ENCODE results near the gene MED13L. TPM values are rescaled to one million over a fixed set of nuclear protein-coding genes. Genes with fewer than 3 reads are reported as not detected.

MED13L gene
- total and polyA plus RNA-seq, 2 experiments from 2014 or later = 11.7 to 88.7 TPM

GRCh38 chr12:115944392-115944742, 333.1 kb downstream of the MED13L start:
- H3K27ac ChIP-seq = no peak overlapping the region
- WGBS, 2 experiments (ENCODE audit: low coverage in 1 of 2, low lambda C conversion rate in 2 of 2, missing lambda C conversion rate in 2 of 2) = 84 to 88% methylated on average over 8 of the region's 8 CpGs

GRCh38 chr12:115943630-115944391, 333.7 kb downstream of the MED13L start:
- 32 to 33% methylated on average over 13 of the region's 13 CpGs for WGBS, 2 experiments (ENCODE audit: low coverage in 1 of 2, low lambda C conversion rate in 2 of 2, missing lambda C conversion rate in 2 of 2)
- Histone ChIP-seq H3K79me2 (ENCODE audit: insufficient read depth) (no peaks in the 10 kb centered on the region), H3K4me1 (ENCODE audit: insufficient read depth) (peaks cover 3% of the 10 kb centered on the region; the same call in 1 of the 2 replicates), H3K4me3 (no peak overlapping the region), H4K20me1 (ENCODE audit: insufficient read depth) (no peaks in the 10 kb centered on the region), H3K27ac (no peak overlapping the region), H3K9ac (no peak overlapping the region), H3K4me2 (ENCODE audit: unreplicated experiment) (no peak overlapping the region), H3K9me3 (ENCODE audit: low read depth) (peaks cover 2% of the 10 kb centered on the region), H2AFZ (no peak overlapping the region), H3K27me3 (replicated peaks; ENCODE audit: insufficient read depth) (no peaks in the 10 kb centered on the region), H3K9me2 (ENCODE audit: insufficient read depth) (no peaks in the 10 kb centered on the region), H3K36me3 (ENCODE audit: low read depth) (no peaks in the 10 kb centered on the region), H3F3A (ENCODE audit: insufficient read depth) (no peaks in the 10 kb centered on the region)
- DNase-seq = no peak
- in situ Hi-C loops (cut with MboI) = no loop called here
- TF ChIP-seq EZH2 (IDR thresholded peaks at IDR 0.05; ENCODE audit: insufficient read depth, poor library complexity, severe bottlenecking) = no peak
- no peak for TF ChIP-seq EZH2phosphoT487 (IDR thresholded peaks at IDR 0.05; ENCODE audit: insufficient read depth, low read depth)

More at GRCh38 chr12:115944392-115944742, 333.1 kb downstream of the MED13L start:
- DNase-seq = no peak
- Histone ChIP-seq H3K9me2 (ENCODE audit: insufficient read depth) (no peaks in the 10 kb centered on the region), H3K4me1 (ENCODE audit: insufficient read depth) (peaks cover 3% of the 10 kb centered on the region; the same call in 1 of the 2 replicates), H3K9me3 (ENCODE audit: low read depth) (no peaks in the 10 kb centered on the region), H3K9ac (no peak overlapping the region), H4K20me1 (ENCODE audit: insufficient read depth) (no peaks in the 10 kb centered on the region), H3K79me2 (ENCODE audit: insufficient read depth) (no peaks in the 10 kb centered on the region), H3K27me3 (replicated peaks; ENCODE audit: insufficient read depth) (no peaks in the 10 kb centered on the region), H2AFZ (no peak overlapping the region), H3K4me2 (ENCODE audit: unreplicated experiment) (no peak overlapping the region), H3F3A (ENCODE audit: insufficient read depth) (no peaks in the 10 kb centered on the region), H3K4me3 (no peak overlapping the region), H3K36me3 (ENCODE audit: low read depth) (no peaks in the 10 kb centered on the region)
- TF ChIP-seq EZH2phosphoT487 (IDR thresholded peaks at IDR 0.05; ENCODE audit: insufficient read depth, low read depth) (no peak), EZH2 (IDR thresholded peaks at IDR 0.05; ENCODE audit: insufficient read depth, poor library complexity, severe bottlenecking) (no peak)
- in situ Hi-C loops (cut with MboI) = no loop called here

- Histone ChIP-seq H3K4me1 (ENCODE audit: insufficient read depth) (peaks cover 3% of the 10 kb centered on the region; the same call in 1 of the 2 replicates), H3F3A (ENCODE audit: insufficient read depth) (no peaks in the 10 kb centered on the region), H2AFZ (no peak overlapping the region), H3K36me3 (ENCODE audit: low read depth) (no peaks in the 10 kb centered on the region), H3K9me2 (ENCODE audit: insufficient read depth) (no peaks in the 10 kb centered on the region), H3K9ac (no peak overlapping the region), H4K20me1 (ENCODE audit: insufficient read depth) (no peaks in the 10 kb centered on the region), H3K27me3 (replicated peaks; ENCODE audit: insufficient read depth) (no peaks in the 10 kb centered on the region), H3K4me2 (ENCODE audit: unreplicated experiment) (no peak overlapping the region), H3K27ac (no peak overlapping the region), H3K79me2 (ENCODE audit: insufficient read depth) (no peaks in the 10 kb centered on the region), H3K9me3 (ENCODE audit: low read depth) (peaks cover 5% of the 10 kb centered on the region), H3K4me3 (no peak overlapping the region)
- in situ Hi-C loops (cut with MboI) = no loop called here
- 50% methylated on average over 7 of the region's 7 CpGs for WGBS, 2 experiments (ENCODE audit: low coverage in 1 of 2, low lambda C conversion rate in 2 of 2, missing lambda C conversion rate in 2 of 2)
- TF ChIP-seq EZH2phosphoT487 (IDR thresholded peaks at IDR 0.05; ENCODE audit: insufficient read depth, low read depth) (no peak), EZH2 (IDR thresholded peaks at IDR 0.05; ENCODE audit: insufficient read depth, poor library complexity, severe bottlenecking) (no peak)
- DNase-seq = no peak
These were observed 334.2 kb downstream of the MED13L start for GRCh38 chr12:115943310-115943629.

GRCh38 chr12:115942346-115942745, 335.1 kb downstream of the MED13L start:
- in situ Hi-C loops (cut with MboI) = no loop called here
- H3F3A ChIP-seq (ENCODE audit: insufficient read depth) = no peaks in the 10 kb centered on the region

More at GRCh38 chr12:115942346-115942745, 335.1 kb downstream of the MED13L start:
- no peak for TF ChIP-seq EZH2phosphoT487 (IDR thresholded peaks at IDR 0.05; ENCODE audit: insufficient read depth, low read depth)
- TF ChIP-seq EZH2 (IDR thresholded peaks at IDR 0.05; ENCODE audit: insufficient read depth, poor library complexity, severe bottlenecking) = no peak
- peaks cover 5% of the 10 kb centered on the region for H3K9me3 ChIP-seq (ENCODE audit: low read depth)
- no peak for DNase-seq
- no peak overlapping the region for H3K9ac ChIP-seq
- peaks cover 3% of the 10 kb centered on the region; the same call in 1 of the 2 replicates for H3K4me1 ChIP-seq (ENCODE audit: insufficient read depth)
- WGBS, 2 experiments (ENCODE audit: low coverage in 1 of 2, low lambda C conversion rate in 2 of 2, missing lambda C conversion rate in 2 of 2) = 80% methylated on average over 1 of the region's 1 CpG
- no peaks in the 10 kb centered on the region for H3K79me2 ChIP-seq (ENCODE audit: insufficient read depth)
- no peaks in the 10 kb centered on the region for H3K9me2 ChIP-seq (ENCODE audit: insufficient read depth)
- H3K4me2 ChIP-seq (ENCODE audit: unreplicated experiment) = no peak overlapping the region
- no peak overlapping the region for H2AFZ ChIP-seq
- no peaks in the 10 kb centered on the region for H4K20me1 ChIP-seq (ENCODE audit: insufficient read depth)
- no peaks in the 10 kb centered on the region for H3K36me3 ChIP-seq (ENCODE audit: low read depth)
- H3K27ac ChIP-seq = no peak overlapping the region
- no peaks in the 10 kb centered on the region for H3K27me3 ChIP-seq (replicated peaks; ENCODE audit: insufficient read depth)
- H3K4me3 ChIP-seq = no peak overlapping the region
